ENCODE measurements around the gene FDXR.
"Not testable (repeated sequence)": the region's sequence is repeated elsewhere in the genome, so short reads cannot be mapped to it uniquely, and the experiment has no call there.

Gene FDXR

GRCh38 chr17:74872313-74873036 is at the start of gene FDXR:
Gene FDXR (minus strand): TSS chr17:74872994. CDS start chr17:74872944, 50 bp downstream.
- no peak for DNase-seq (ENCODE audit: low read depth, low spot score)

- no peak for DNase-seq (ENCODE audit: low read depth, low spot score)
These were observed 49.4 kb upstream of the FDXR start for GRCh38 chr17:74922172-74922571.

- no peak for DNase-seq (ENCODE audit: low read depth, low spot score)
These were observed 49.0 kb upstream of the FDXR start for GRCh38 chr17:74921769-74922168.

- no peak for DNase-seq (ENCODE audit: low read depth, low spot score)
These were observed 48.4 kb upstream of the FDXR start for GRCh38 chr17:74921026-74921681.

- no peak for DNase-seq (ENCODE audit: low read depth, low spot score)
These were observed 47.8 kb upstream of the FDXR start for GRCh38 chr17:74920642-74921025.

GRCh38 chr17:74920306-74920620 is 47.5 kb upstream of the FDXR start:
- DNase-seq (ENCODE audit: low read depth, low spot score), result no peak

GRCh38 chr17:74919440-74920305 is 46.9 kb upstream of the FDXR start:
- DNase-seq (ENCODE audit: low read depth, low spot score), result no peak

- DNase-seq (ENCODE audit: low read depth, low spot score), result no peak
These were observed 46.1 kb upstream of the FDXR start for GRCh38 chr17:74918906-74919305.

- no peak for DNase-seq (ENCODE audit: low read depth, low spot score)
These were observed 44.6 kb upstream of the FDXR start for GRCh38 chr17:74917430-74917829.

- no peak for DNase-seq (ENCODE audit: low read depth, low spot score)
These were observed 44.0 kb upstream of the FDXR start for GRCh38 chr17:74916851-74917199.

GRCh38 chr17:74916136-74916850 is 43.5 kb upstream of the FDXR start:
- no peak for DNase-seq (ENCODE audit: low read depth, low spot score)

GRCh38 chr17:74911423-74911822 is 38.6 kb upstream of the FDXR start:
- DNase-seq (ENCODE audit: low read depth, low spot score), result not testable (repeated sequence)

GRCh38 chr17:74909097-74909496 is 36.3 kb upstream of the FDXR start:
- not testable (repeated sequence) for DNase-seq (ENCODE audit: low read depth, low spot score)

GRCh38 chr17:74907012-74907411 is 34.2 kb upstream of the FDXR start:
- DNase-seq (ENCODE audit: low read depth, low spot score), result no peak

- not testable (repeated sequence) for DNase-seq (ENCODE audit: low read depth, low spot score)
These were observed 33.5 kb upstream of the FDXR start for GRCh38 chr17:74906214-74906793.

- no peak for DNase-seq (ENCODE audit: low read depth, low spot score)
These were observed 32.1 kb upstream of the FDXR start for GRCh38 chr17:74904687-74905409.

- DNase-seq (ENCODE audit: low read depth, low spot score), result no peak
These were observed 30.9 kb upstream of the FDXR start for GRCh38 chr17:74903671-74904070.

- DNase-seq (ENCODE audit: low read depth, low spot score), result no peak
These were observed 30.2 kb upstream of the FDXR start for GRCh38 chr17:74903034-74903433.

- no peak for DNase-seq (ENCODE audit: low read depth, low spot score)
These were observed 28.8 kb upstream of the FDXR start for GRCh38 chr17:74901353-74902135.

GRCh38 chr17:74900208-74900607 is 27.4 kb upstream of the FDXR start:
- DNase-seq (ENCODE audit: low read depth, low spot score), result no peak
